T-cell (primary cell): ENCODE data around the gene CCL11. TPM values are rescaled to one million over a fixed set of nuclear protein-coding genes. Genes with fewer than 3 reads are reported as not detected.

Source experiments
- ATAC-seq, 4 experiments: fragments of 200-7000 bp in 3 of 4; fragments of 150-1000 bp in 1 of 4; cut with Tn5 transposase; replicated peaks in 1 of 4; 1 replicate in 3 of 4; 2 replicates in 1 of 4; pipeline ENCODE4 v1.10.0; 2021; ENCODE audit warnings: moderate library complexity in 3 of 4, mild to moderate bottlenecking in 2 of 4, moderate number of reproducible peaks in 1 of 4
- CTCF ChIA-PET, 2 donors: fragments of 300-600 bp; sonication (Branson Sonifier 250); formaldehyde crosslinking; loops; one replicate each; lab custom pipeline; 2022; ENCODE audit warnings: antibody characterized with exemption in 2 of 2; lab: Charles Lee
- POLR2A ChIA-PET, 2 donors: fragments of 300-600 bp; sonication (Branson Sonifier 250); formaldehyde crosslinking; loops; one replicate each; lab custom pipeline; 2022; ENCODE audit warnings: antibody characterized with exemption in 2 of 2; lab: Charles Lee
- DNase-seq, 35 experiments: peaks; one replicate each; pipeline versions ENCODE4 v3.0.0 to v3.0.0-alpha.2; 2013 to 2023
- H3K27ac ChIP-seq: one replicate; pipeline ENCODE4 v1.5.1; 2013; ENCODE audit warnings: low read length
- H3K27me3 ChIP-seq, 2 experiments: replicated peaks in 1 of 2; 1 replicate in 1 of 2; 2 replicates in 1 of 2; pipeline versions ENCODE4 v1.6.1 to v1.7.0; 2013; ENCODE audit warnings: low read length in 1 of 2, mixed read lengths in 1 of 2; ENCODE audit not compliant: control insufficient read depth in 2 of 2, insufficient read depth in 2 of 2; ENCODE audit errors: extremely low read depth in 1 of 2
- H3K36me3 ChIP-seq, 2 donors: 1 replicate in 1 of 2; 2 replicates in 1 of 2; pipeline versions ENCODE4 v1.6.1 to v1.7.0; 2013; ENCODE audit warnings: low read length in 1 of 2; ENCODE audit not compliant: control insufficient read depth in 2 of 2, insufficient read depth in 1 of 2; ENCODE audit errors: extremely low read depth in 1 of 2
- H3K4me1 ChIP-seq, 2 experiments: 1 replicate in 1 of 2; 2 replicates in 1 of 2; pipeline versions ENCODE4 v1.6.1 to v1.7.0; 2013; ENCODE audit warnings: low read length in 2 of 2, mixed read lengths in 1 of 2; ENCODE audit not compliant: insufficient read depth in 2 of 2, control insufficient read depth in 1 of 2; ENCODE audit errors: extremely low read depth in 1 of 2
- H3K4me3 ChIP-seq, 2 donors: 1 replicate in 1 of 2; 2 replicates in 1 of 2; pipeline versions ENCODE4 v1.5.1 to v1.7.0; 2013; ENCODE audit warnings: mild to moderate bottlenecking in 2 of 2, low read length in 1 of 2, moderate library complexity in 1 of 2; ENCODE audit not compliant: control insufficient read depth in 1 of 2; ENCODE audit errors: extremely low read depth in 1 of 2
- H3K9me3 ChIP-seq: 2 replicates; pipeline ENCODE4 v1.7.0; 2013
- H3K27ac Mint-ChIP-seq, 2 donors: one replicate each; pipeline ENCODE4 v1.8.0; 2020 to 2021; ENCODE audit warnings: mild to moderate bottlenecking in 2 of 2, mixed read lengths in 2 of 2
- H3K27me3 Mint-ChIP-seq, 2 donors: one replicate each; pipeline ENCODE4 v1.8.0; 2021 to 2022; ENCODE audit warnings: mixed read lengths in 2 of 2
- H3K36me3 Mint-ChIP-seq: one replicate; pipeline ENCODE4 v1.8.0; 2021; ENCODE audit warnings: mixed read lengths
- H3K4me1 Mint-ChIP-seq, 3 donors: one replicate each; pipeline ENCODE4 v1.8.0; 2020 to 2022; ENCODE audit warnings: mixed read lengths in 3 of 3, mild to moderate bottlenecking in 1 of 3
- H3K4me3 Mint-ChIP-seq, 3 donors: one replicate each; pipeline ENCODE4 v1.8.0; 2020 to 2022; ENCODE audit warnings: mild to moderate bottlenecking in 3 of 3, mixed read lengths in 3 of 3, moderate library complexity in 3 of 3
- H3K9me3 Mint-ChIP-seq, 3 donors: one replicate each; pipeline ENCODE4 v1.8.0; 2020 to 2022; ENCODE audit warnings: mixed read lengths in 3 of 3
- WGBS: methylation state at CpG from one replicate; pipeline ENCODE4 v1.1.5; 2013; ENCODE audit warnings: missing lambda C conversion rate; ENCODE audit not compliant: insufficient coverage; 5-methylcytosine and 5-hydroxymethylcytosine counted together
- total RNA-seq, 35 experiments: library from RNA in 6 of 35; stranded (reverse) in 6 of 35; fragments of 120-200 nt in 1 of 35; gene quantifications; one replicate each; pipeline versions ENCODE4 v1.2.1 to v1.2.4 and lab custom pipeline; 2013 to 2026

CCL11 gene
- total RNA-seq, 5 donors from 2014 or later (not counting 1 experiment from before 2014, with no cell fraction given): not detected

DNA sequence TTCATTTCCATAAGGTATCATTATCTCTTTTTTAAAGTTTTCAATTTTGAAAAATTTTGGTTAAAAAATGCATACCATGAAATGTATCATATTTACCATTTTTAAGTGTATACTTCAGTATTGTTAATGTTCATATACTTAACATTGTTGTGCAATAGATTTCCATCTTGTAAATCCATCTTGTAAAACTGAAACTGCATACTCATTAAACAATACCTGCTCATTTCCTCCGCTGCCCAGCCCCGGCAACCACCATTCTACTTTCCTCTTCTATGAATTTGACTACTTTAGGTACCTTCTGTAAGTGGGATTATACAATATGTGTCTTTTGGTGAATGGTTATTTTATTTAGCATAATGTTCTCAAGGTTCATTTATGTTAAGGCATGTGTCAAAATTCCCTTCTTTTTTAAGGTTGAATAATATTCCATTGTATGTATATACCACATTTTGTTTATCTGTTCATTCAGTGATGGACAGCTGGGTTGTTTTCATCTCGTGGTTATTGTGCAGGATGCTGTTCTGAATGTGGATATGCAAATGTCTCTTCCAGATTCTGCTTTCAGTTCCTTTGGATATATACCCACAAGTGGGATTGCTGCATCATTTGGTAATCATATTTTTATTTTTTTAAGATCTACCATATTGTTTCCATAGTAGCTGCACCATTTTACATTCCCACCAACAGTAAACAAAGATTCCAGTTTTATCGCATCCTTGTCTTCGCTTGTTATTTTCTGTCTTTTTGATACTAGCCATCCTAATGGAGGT, 23.8 kb upstream of the CCL11 start:
- Mint-ChIP-seq H3K27me3 (peaks cover 16 to 35% of the 10 kb centered on the region in 2 donors), H3K36me3 (no peaks in the 10 kb centered on the region), H3K4me1 (no peaks in the 10 kb centered on the region), H3K4me3 (no peak overlapping the region), H3K27ac (no peak overlapping the region), H3K9me3 (no peaks in the 10 kb centered on the region)
- Histone ChIP-seq H3K27ac (no peak overlapping the region), H3K36me3 (no peaks in the 10 kb centered on the region), H3K4me3 (no peak overlapping the region), H3K9me3 (no peaks in the 10 kb centered on the region), H3K27me3 (peaks cover 0 to 15% of the 10 kb centered on the region in 2 experiments), H3K4me1 (no peaks in the 10 kb centered on the region)
- POLR2A ChIA-PET: no interaction called here
- CTCF ChIA-PET: no interaction called here
- ATAC-seq (no peak), DNase-seq (no peak)
- WGBS: no CpG with 5 or more reads among the region's 5 CpGs

- DNase-seq (no peak), ATAC-seq (no peak)
- no peaks in the 10 kb centered on the region for H3K4me1 Mint-ChIP-seq
- Histone ChIP-seq H3K27ac (no peak overlapping the region), H3K9me3 (no peaks in the 10 kb centered on the region), H3K36me3 (no peaks in the 10 kb centered on the region), H3K4me1 (no peaks in the 10 kb centered on the region), H3K4me3 (no peak overlapping the region), H3K27me3 (peaks cover 0 to 8% of the 10 kb centered on the region in 2 experiments)
- H3K27ac Mint-ChIP-seq: no peak overlapping the region
- no peak overlapping the region for H3K4me3 Mint-ChIP-seq
- no peaks in the 10 kb centered on the region for H3K36me3 Mint-ChIP-seq
- no peaks in the 10 kb centered on the region for H3K9me3 Mint-ChIP-seq
- ChIA-PET POLR2A (no interaction called here), CTCF (no interaction called here)
- H3K27me3 Mint-ChIP-seq: peaks cover 26 to 33% of the 10 kb centered on the region in 2 donors
- 13% methylated on average over 1 of the region's 3 CpGs for WGBS
Measured at GRCh38 chr17:34265711-34266110, 19.8 kb upstream of the CCL11 start.

DNA sequence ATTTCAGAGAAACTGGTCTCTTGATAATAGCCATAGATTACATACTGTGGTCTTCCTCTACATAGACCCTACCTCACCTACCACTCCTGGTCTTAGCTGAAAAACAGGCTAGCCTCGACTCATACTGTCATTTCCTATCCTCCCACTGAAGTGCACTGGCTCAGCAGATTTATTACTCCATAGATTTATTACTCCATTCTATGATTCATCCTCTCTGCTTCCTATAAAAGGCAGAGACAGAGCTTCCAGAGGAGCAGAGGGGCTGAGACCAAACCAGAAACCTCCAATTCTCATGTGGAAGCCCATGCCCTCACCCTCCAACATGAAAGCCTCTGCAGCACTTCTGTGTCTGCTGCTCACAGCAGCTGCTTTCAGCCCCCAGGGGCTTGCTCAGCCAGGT, 15.6 kb upstream of the CCL11 start, which contains the start of gene CCL7:
Gene CCL7, plus strand, starts transcription at position 253 of the 400 bp plus-strand sequence. Its CDS starts 70 bp downstream, at position 323.
- H3K4me3 Mint-ChIP-seq: no peak within 1 kb of the TSS
- no peaks in the 10 kb centered on the region for H3K36me3 Mint-ChIP-seq
- CTCF ChIA-PET: no interaction called here
- no peaks in the 10 kb centered on the region for H3K36me3 ChIP-seq
- no peaks in the 10 kb centered on the region for H3K9me3 Mint-ChIP-seq
- H3K4me1 Mint-ChIP-seq: no peaks in the 10 kb centered on the region
- no peak within 1 kb of the TSS for H3K4me3 ChIP-seq
- H3K9me3 ChIP-seq: no peaks in the 10 kb centered on the region
- DNase-seq: no peak
- POLR2A ChIA-PET: no interaction called here
- H3K27ac ChIP-seq: no peak within 1 kb of the TSS
- peaks cover 41 to 61% of the 10 kb centered on the region in 2 donors for H3K27me3 Mint-ChIP-seq
- H3K27me3 ChIP-seq: peaks cover 0 to 10% of the 10 kb centered on the region in 2 experiments
- no peaks in the 10 kb centered on the region for H3K4me1 ChIP-seq
- 0% methylated on average over 1 of the region's 1 CpG for WGBS
- no peak within 1 kb of the TSS for H3K27ac Mint-ChIP-seq
- ATAC-seq: no peak

GRCh38 chr17:34275881-34276280, 9.7 kb upstream of the CCL11 start:
- Mint-ChIP-seq H3K36me3 (no peaks in the 10 kb centered on the region), H3K4me1 (no peaks in the 10 kb centered on the region), H3K9me3 (peaks cover 0 to 4% (median 0%) of the 10 kb centered on the region in 3 donors), H3K4me3 (no peak overlapping the region), H3K27me3 (peaks cover 54 to 61% of the 10 kb centered on the region in 2 donors), H3K27ac (no peak overlapping the region)
- DNase-seq (no peak), ATAC-seq (no peak)
- Histone ChIP-seq H3K4me1 (no peaks in the 10 kb centered on the region), H3K27me3 (peaks cover 0 to 10% of the 10 kb centered on the region in 2 experiments), H3K4me3 (no peak overlapping the region), H3K27ac (no peak overlapping the region), H3K9me3 (no peaks in the 10 kb centered on the region), H3K36me3 (no peaks in the 10 kb centered on the region)
- POLR2A ChIA-PET: no interaction called here
- no CpG with 5 or more reads among the region's 1 CpG for WGBS
- CTCF ChIA-PET: no interaction called here

- no peak overlapping the region for H3K27ac ChIP-seq
- no peak for ATAC-seq
- POLR2A ChIA-PET: no interaction called here
Measured at GRCh38 chr17:34276826-34277225, 8.7 kb upstream of the CCL11 start.

GRCh38 chr17:34283571-34283970, 2.0 kb upstream of the CCL11 start:
- DNase-seq: no peak
- Histone ChIP-seq H3K9me3 (no peaks in the 10 kb centered on the region), H3K4me3 (no peak overlapping the region), H3K36me3 (no peaks in the 10 kb centered on the region), H3K4me1 (no peaks in the 10 kb centered on the region), H3K27ac (no peak overlapping the region), H3K27me3 (peaks cover 0 to 4% of the 10 kb centered on the region in 2 experiments)
- ATAC-seq: no peak
- POLR2A ChIA-PET: no interaction called here
- Mint-ChIP-seq H3K27me3 (peaks cover 15 to 33% of the 10 kb centered on the region in 2 donors), H3K4me3 (no peak overlapping the region), H3K4me1 (no peaks in the 10 kb centered on the region), H3K27ac (no peak overlapping the region), H3K36me3 (no peaks in the 10 kb centered on the region), H3K9me3 (no peaks in the 10 kb centered on the region)
- WGBS: 100% methylated on average over 2 of the region's 6 CpGs
- CTCF ChIA-PET: no interaction called here

More at GRCh38 chr17:34276826-34277225, 8.7 kb upstream of the CCL11 start:
- Mint-ChIP-seq H3K27ac (no peak overlapping the region), H3K36me3 (no peaks in the 10 kb centered on the region), H3K4me3 (no peak overlapping the region), H3K27me3 (peaks cover 50 to 55% of the 10 kb centered on the region in 2 donors), H3K4me1 (no peaks in the 10 kb centered on the region), H3K9me3 (peaks cover 0 to 4% (median 0%) of the 10 kb centered on the region in 3 donors)
- Histone ChIP-seq H3K36me3 (no peaks in the 10 kb centered on the region), H3K27me3 (peaks cover 0 to 10% of the 10 kb centered on the region in 2 experiments), H3K4me1 (no peaks in the 10 kb centered on the region), H3K4me3 (no peak overlapping the region), H3K9me3 (no peaks in the 10 kb centered on the region)
- WGBS: 60% methylated on average over 2 of the region's 4 CpGs
- no peak for DNase-seq
- CTCF ChIA-PET: no interaction called here
